Stomach (tissue), 4 donors: ENCODE data around the gene KCNH6.

ENCODE experiments used
- POLR2A ChIP-seq, 4 donors: fragments of 450-650 bp; IDR thresholded peaks; one replicate each; pipeline ENCODE4 v1.6.1; 2016; ENCODE audit warnings: antibody characterized with exemption in 4 of 4, control low read depth in 2 of 4, mild to moderate bottlenecking in 1 of 4, moderate library complexity in 1 of 4
- TF ChIP-seq, protein P1 (sequence below), 7 experiments: fragments of 450-650 bp in 4 of 7; fragments of 200-600 bp in 3 of 7; sonication (generic) in 3 of 7; IDR thresholded peaks; one replicate each; pipeline ENCODE4 v1.5.1; 2016 to 2019; ENCODE audit warnings: antibody characterized with exemption in 7 of 7, control low read depth in 2 of 7, mild to moderate bottlenecking in 1 of 7

DNA sequence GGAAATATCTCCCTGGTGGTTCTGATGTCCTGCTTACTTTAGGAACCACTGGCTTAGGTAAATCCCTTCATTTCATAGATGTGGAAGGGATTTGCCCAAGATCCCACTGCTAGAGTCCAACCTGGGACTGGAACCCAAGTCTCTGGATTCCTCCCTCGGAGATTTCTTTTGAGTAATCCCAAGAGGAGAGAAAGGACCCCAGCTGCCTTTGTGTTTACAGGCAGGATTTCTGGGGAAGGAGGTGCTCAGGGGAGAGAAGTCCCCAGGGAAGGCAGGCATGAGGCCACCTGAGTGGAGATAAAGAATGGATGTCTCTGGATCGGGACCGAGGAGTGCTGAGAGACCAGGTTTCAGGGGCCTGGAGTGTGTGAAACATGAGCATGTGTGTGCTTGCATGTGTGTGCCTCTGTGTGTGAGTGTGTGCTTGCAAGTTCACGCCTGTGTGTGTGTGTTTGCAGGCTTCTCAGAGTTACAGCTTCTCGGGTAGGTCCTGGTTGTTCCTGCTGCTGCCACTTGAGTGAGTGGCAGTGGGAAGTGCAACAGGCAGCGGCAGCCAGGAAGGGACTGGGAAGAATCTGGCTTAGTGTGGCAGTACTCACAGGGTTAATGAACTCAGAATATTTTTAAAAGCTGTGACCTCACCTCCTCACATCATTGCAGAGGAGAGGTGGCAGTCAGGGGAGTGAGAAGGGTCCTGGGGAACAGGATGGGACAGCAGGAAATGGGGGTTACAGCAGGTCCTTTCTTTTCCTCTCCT lies 2.2 kb downstream of the KCNH6 start:
- TF ChIP-seq, protein P1, sequence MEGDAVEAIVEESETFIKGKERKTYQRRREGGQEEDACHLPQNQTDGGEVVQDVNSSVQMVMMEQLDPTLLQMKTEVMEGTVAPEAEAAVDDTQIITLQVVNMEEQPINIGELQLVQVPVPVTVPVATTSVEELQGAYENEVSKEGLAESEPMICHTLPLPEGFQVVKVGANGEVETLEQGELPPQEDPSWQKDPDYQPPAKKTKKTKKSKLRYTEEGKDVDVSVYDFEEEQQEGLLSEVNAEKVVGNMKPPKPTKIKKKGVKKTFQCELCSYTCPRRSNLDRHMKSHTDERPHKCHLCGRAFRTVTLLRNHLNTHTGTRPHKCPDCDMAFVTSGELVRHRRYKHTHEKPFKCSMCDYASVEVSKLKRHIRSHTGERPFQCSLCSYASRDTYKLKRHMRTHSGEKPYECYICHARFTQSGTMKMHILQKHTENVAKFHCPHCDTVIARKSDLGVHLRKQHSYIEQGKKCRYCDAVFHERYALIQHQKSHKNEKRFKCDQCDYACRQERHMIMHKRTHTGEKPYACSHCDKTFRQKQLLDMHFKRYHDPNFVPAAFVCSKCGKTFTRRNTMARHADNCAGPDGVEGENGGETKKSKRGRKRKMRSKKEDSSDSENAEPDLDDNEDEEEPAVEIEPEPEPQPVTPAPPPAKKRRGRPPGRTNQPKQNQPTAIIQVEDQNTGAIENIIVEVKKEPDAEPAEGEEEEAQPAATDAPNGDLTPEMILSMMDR (IDR thresholded peaks at IDR 0.05) = no peak
- TF ChIP-seq POLR2A (IDR thresholded peaks at IDR 0.05) = no peak
